Endothelial cell of umbilical vein (primary cell): Measurements from ENCODE around the gene ABCD3. TPM values are rescaled to one million over a fixed set of nuclear protein-coding genes. Genes with fewer than 3 reads are reported as not detected.

Source experiments
- BruUV-seq: library from RNA; stranded (reverse); fragments of 400-500 nt; replicated peaks from 2 replicates; lab custom pipeline; 2021; lab: Mats Ljungman, UMichigan
- CTCF ChIA-PET: fragments of 300-600, 350-600 bp; sonication (Branson Sonifier 250); formaldehyde crosslinking; loops from one replicate; lab custom pipeline; 2021; ENCODE audit warnings: antibody characterized with exemption, inconsistent platforms; lab: Charles Lee
- POLR2A ChIA-PET: fragments of 300-600, 350-600 bp; sonication (Branson Sonifier 250); formaldehyde crosslinking; loops from one replicate; lab custom pipeline; 2021; ENCODE audit warnings: antibody characterized with exemption, inconsistent platforms; lab: Charles Lee
- DNase-seq: peaks from one replicate; pipeline ENCODE4 v3.0.0-alpha.2; 2011; ENCODE audit warnings: low read depth, low spot score
- FAIRE-seq: peaks from 2 replicates; lab custom pipeline; 2011; peaks lifted over from hg19 to GRCh38; lab: Jason Lieb, UNC
- H2AFZ ChIP-seq: 2 replicates; pipeline ENCODE4 v1.6.0; 2012; ENCODE audit warnings: low read depth, low read length, control low read depth, inconsistent platforms
- H3K27ac ChIP-seq: 2 replicates; pipeline ENCODE4 v1.5.1; 2011; ENCODE audit warnings: low read depth, mild to moderate bottlenecking, control low read depth, low read length, moderate library complexity; ENCODE audit not compliant: insufficient read depth
- H3K27me3 ChIP-seq, 2 experiments: 2 replicates each; pipeline versions ENCODE4 v1.6.0 to v1.6.1; 2011; ENCODE audit warnings: low read length in 2 of 2, mixed read lengths in 1 of 2; ENCODE audit not compliant: control insufficient read depth in 2 of 2, insufficient read depth in 2 of 2
- H3K36me3 ChIP-seq, 2 experiments: 2 replicates in 1 of 2; 3 replicates in 1 of 2; pipeline ENCODE4 v1.5.1; 2011; ENCODE audit warnings: low read length in 2 of 2, mild to moderate bottlenecking in 1 of 2, moderate library complexity in 1 of 2; ENCODE audit not compliant: control insufficient read depth in 2 of 2, insufficient read depth in 2 of 2; ENCODE audit errors: extremely low read depth in 1 of 2
- H3K4me1 ChIP-seq: 3 replicates; pipeline ENCODE4 v1.5.1; 2011; ENCODE audit warnings: mild to moderate bottlenecking, low read length; ENCODE audit not compliant: control insufficient read depth, insufficient read depth; ENCODE audit errors: extremely low read depth
- H3K4me2 ChIP-seq: 2 replicates; pipeline ENCODE4 v1.6.1; 2011; ENCODE audit warnings: low read length, control low read depth, mixed read lengths; ENCODE audit not compliant: insufficient read depth
- H3K4me3 ChIP-seq, 3 experiments: fragments of 200-600 bp in 1 of 3; sonication (generic), shearing (Covaris generic) in 1 of 3; replicated peaks in 1 of 3; 2 replicates each; pipeline ENCODE4 v1.5.1; 2011 to 2016; ENCODE audit warnings: control low read depth in 3 of 3, low read length in 3 of 3, mild to moderate bottlenecking in 2 of 3, inconsistent platforms in 1 of 3, low read depth in 1 of 3, moderate library complexity in 1 of 3; ENCODE audit not compliant: insufficient read depth in 1 of 3
- H3K79me2 ChIP-seq: 2 replicates; pipeline ENCODE4 v1.6.0; 2012; ENCODE audit warnings: low read length, inconsistent platforms; ENCODE audit not compliant: control insufficient read depth, insufficient read depth
- H3K9ac ChIP-seq: replicated peaks from 2 replicates; pipeline ENCODE3; 2011; ENCODE audit warnings: low read length, control low read depth; ENCODE audit not compliant: insufficient read depth; ENCODE audit errors: extremely low read depth
- H3K9me1 ChIP-seq: replicated peaks from 3 replicates; pipeline ENCODE4 v1.6.0; 2011; ENCODE audit warnings: mild to moderate bottlenecking, low read length; ENCODE audit not compliant: control insufficient read depth, insufficient read depth; ENCODE audit errors: extremely low read depth
- H3K9me3 ChIP-seq: replicated peaks from 2 replicates; pipeline ENCODE4 v1.5.1; 2012; ENCODE audit warnings: low read length, inconsistent platforms; ENCODE audit not compliant: control insufficient read depth, insufficient read depth
- H4K20me1 ChIP-seq: replicated peaks from 2 replicates; pipeline ENCODE3; 2011; ENCODE audit warnings: mild to moderate bottlenecking, low read length; ENCODE audit not compliant: control insufficient read depth, insufficient read depth; ENCODE audit errors: extremely low read depth
- CTCF ChIP-seq, 2 donors: IDR thresholded peaks; 1 replicate in 1 of 2; 2 replicates in 1 of 2; pipeline ENCODE4 v1.5.1; 2011; ENCODE audit warnings: low read length in 2 of 2, mild to moderate bottlenecking in 2 of 2, moderate library complexity in 2 of 2, control low read depth in 1 of 2, inconsistent platforms in 1 of 2, low read depth in 1 of 2; ENCODE audit not compliant: insufficient read depth in 1 of 2; ENCODE audit errors: extremely low read depth in 1 of 2
- FOS ChIP-seq: IDR thresholded peaks from 2 replicates; pipeline ENCODE4 v1.6.1; 2011; ENCODE audit warnings: mild to moderate bottlenecking, low read length, moderate library complexity, borderline replicate concordance; ENCODE audit not compliant: insufficient read depth
- JUN ChIP-seq: IDR thresholded peaks from 2 replicates; pipeline ENCODE4 v1.6.1; 2011; ENCODE audit warnings: borderline replicate concordance, low read depth; ENCODE audit not compliant: insufficient read length, insufficient read depth
- MAX ChIP-seq: IDR thresholded peaks from 2 replicates; pipeline ENCODE4 v1.6.1; 2011; ENCODE audit not compliant: insufficient read depth, insufficient read length
- POLR2A ChIP-seq: IDR thresholded peaks from 2 replicates; pipeline ENCODE4 v1.6.1; 2012; ENCODE audit warnings: low read depth, mild to moderate bottlenecking, control low read depth, low read length
- POLR2AphosphoS5 ChIP-seq: IDR thresholded peaks from 2 replicates; pipeline ENCODE4 v1.6.1; 2012; ENCODE audit warnings: low read depth, mild to moderate bottlenecking, control low read depth, low read length, moderate library complexity; ENCODE audit not compliant: insufficient read depth
- dilution Hi-C: fragments of 300-500 bp; cut with MboI; formaldehyde crosslinking; loops from one replicate; pipeline ENCODE4 v1.15.0; 2019; ENCODE audit warnings: low sequenced_read_pairs; ENCODE audit not compliant: extremely low pct_ligation_motif_present
- intact Hi-C: fragments of 100-400 bp; cut with micrococcal nuclease; formaldehyde crosslinking; loops from one replicate; pipeline ENCODE4 v1.10.0; 2022
- polyA plus RNA-seq, 4 experiments: library from polyadenylated mRNA; depleted of rRNA in 3 of 4; stranded (reverse) in 3 of 4; unstranded in 1 of 4; fragments of >200 nt; gene quantifications; 2 replicates each; pipeline versions ENCODE4 v1.2.1 to v1.2.3, GENCODE V29; 2011 to 2012; ENCODE audit warnings: missing spikeins in 1 of 4
- total RNA-seq: library from RNA; stranded (reverse); gene quantifications from 2 replicates; pipeline ENCODE4 v1.2.3, GENCODE V29; 2021

The ABCD3 gene
- total and polyA plus RNA-seq, 2 donors (not counting 3 experiments of a cell fraction or from before 2014, with no cell fraction given): 6.3 to 31.6 TPM

- Histone ChIP-seq H3K27ac (no peak overlapping the region), H4K20me1 (no peaks in the 10 kb centered on the region), H3K79me2 (no peaks in the 10 kb centered on the region), H3K4me1 (no peaks in the 10 kb centered on the region), H3K36me3 (no peaks in the 10 kb centered on the region), H2AFZ (no peak overlapping the region), H3K4me2 (no peak overlapping the region), H3K4me3 (no peak overlapping the region), H3K27me3 (peaks cover 18 to 22% of the 10 kb centered on the region in 2 experiments), H3K9me3 (no peaks in the 10 kb centered on the region), H3K9ac (no peak overlapping the region), H3K9me1 (no peaks in the 10 kb centered on the region)
- DNase-seq (no peak), FAIRE-seq (no peak)
- TF ChIP-seq POLR2AphosphoS5 (no peak), POLR2A (no peak), MAX (no peak), JUN (no peak), CTCF (IDR thresholded peaks at IDR 0.05; ENCODE audit: extremely low read depth in 1 of 2, insufficient read depth in 1 of 2, low read depth in 1 of 2, low read length in 2 of 2) (no peak), FOS (no peak)
- BruUV-seq: no TSS peak
- dilution Hi-C loops: no loop called here
- intact Hi-C loops: no loop called here
- ChIA-PET CTCF (interaction anchor here (0.9 to 1.8 kb wide), 6 partner anchors 12 to 410 kb away, joined by 3 to 8 read pairs (median 4); partner anchors contain the start of gene ABCD3), POLR2A (no interaction called here)
Measured at GRCh38 chr1:94396356-94397010, 21.7 kb upstream of the ABCD3 start.
